ENCODE data around the gene COASY.
"Not testable (repeated sequence)": the region's sequence is repeated elsewhere in the genome, so short reads cannot be mapped to it uniquely, and the experiment has no call there.

COASY gene

GRCh38 chr17:42536048-42536371, 25.9 kb upstream of the COASY start, which contains the start of gene NAGLU:
NAGLU (plus strand) TSS chr17:42536241; CDS start chr17:42536273, 32 bp downstream.
- H3K36me3 ChIP-seq (ENCODE audit: control insufficient read depth, low read depth, low read length), result peaks cover 6% of the 10 kb centered on the region
- peak within 1 kb of the TSS; percentile 63 for H3K9ac ChIP-seq (ENCODE audit: low read length)
- H3K4me3 ChIP-seq (ENCODE audit: low read length), result peak within 1 kb of the TSS; percentile 85
- H3K27me3 ChIP-seq (ENCODE audit: control insufficient read depth, insufficient read depth, low read length), result peaks cover 16% of the 10 kb centered on the region
- H3K9me3 ChIP-seq (ENCODE audit: control insufficient read depth, low read depth, low read length), result no peaks in the 10 kb centered on the region
- H3K4me1 ChIP-seq (ENCODE audit: control insufficient read depth, low read depth, low read length), result peaks cover 16% of the 10 kb centered on the region
- peak within 1 kb of the TSS; percentile 53 for H3K27ac ChIP-seq (ENCODE audit: low read length)

DNA sequence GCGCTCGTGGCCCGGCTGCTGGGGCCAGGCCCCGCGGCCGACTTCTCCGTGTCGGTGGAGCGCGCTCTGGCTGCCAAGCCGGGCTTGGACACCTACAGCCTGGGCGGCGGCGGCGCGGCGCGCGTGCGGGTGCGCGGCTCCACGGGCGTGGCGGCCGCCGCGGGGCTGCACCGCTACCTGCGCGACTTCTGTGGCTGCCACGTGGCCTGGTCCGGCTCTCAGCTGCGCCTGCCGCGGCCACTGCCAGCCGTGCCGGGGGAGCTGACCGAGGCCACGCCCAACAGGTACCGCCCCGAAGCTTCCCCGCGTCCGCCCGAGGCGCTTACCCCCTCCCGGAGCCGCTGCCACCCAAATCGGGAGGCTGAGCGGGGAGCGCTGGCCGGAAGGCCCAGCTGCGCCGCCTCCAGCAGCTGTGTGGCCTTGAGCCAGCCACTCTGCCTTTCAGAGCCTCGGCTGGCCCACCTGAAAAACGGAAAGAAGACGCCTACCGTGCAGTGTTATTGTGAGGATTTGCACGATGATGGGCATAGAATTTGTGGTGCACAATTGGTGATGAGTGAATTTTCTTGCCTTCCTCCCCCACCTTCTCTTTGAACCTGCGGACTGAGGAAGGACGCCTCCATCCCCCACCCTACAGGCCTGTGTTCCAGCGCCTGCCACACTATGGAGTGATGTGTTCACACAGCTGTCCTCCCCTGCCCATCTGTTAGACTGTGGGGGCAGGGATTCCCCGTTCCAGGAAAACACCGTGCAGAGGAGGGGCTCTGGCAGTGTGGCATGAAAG, 25.4 kb upstream of the COASY start:
- peak overlapping the region; percentile 53 for H3K27ac ChIP-seq (ENCODE audit: low read length)
- H3K27me3 ChIP-seq (ENCODE audit: control insufficient read depth, insufficient read depth, low read length), result peaks cover 11% of the 10 kb centered on the region
- H3K9me3 ChIP-seq (ENCODE audit: control insufficient read depth, low read depth, low read length), result no peaks in the 10 kb centered on the region
- peak overlapping the region; percentile 63 for H3K9ac ChIP-seq (ENCODE audit: low read length)
- peaks cover 6% of the 10 kb centered on the region for H3K36me3 ChIP-seq (ENCODE audit: control insufficient read depth, low read depth, low read length)
- H3K4me3 ChIP-seq (ENCODE audit: low read length), result peak overlapping the region; percentile 85
- H3K4me1 ChIP-seq (ENCODE audit: control insufficient read depth, low read depth, low read length), result peaks cover 16% of the 10 kb centered on the region

GRCh38 chr17:42537156-42537805, 24.7 kb upstream of the COASY start:
- H3K27me3 ChIP-seq (ENCODE audit: control insufficient read depth, insufficient read depth, low read length), result peaks cover 8% of the 10 kb centered on the region
- peak overlapping the region; percentile 85 for H3K4me3 ChIP-seq (ENCODE audit: low read length)
- no peaks in the 10 kb centered on the region for H3K9me3 ChIP-seq (ENCODE audit: control insufficient read depth, low read depth, low read length)
- H3K36me3 ChIP-seq (ENCODE audit: control insufficient read depth, low read depth, low read length), result peaks cover 6% of the 10 kb centered on the region
- peaks cover 16% of the 10 kb centered on the region for H3K4me1 ChIP-seq (ENCODE audit: control insufficient read depth, low read depth, low read length)
- peak overlapping the region; percentile 63 for H3K9ac ChIP-seq (ENCODE audit: low read length)
- H3K27ac ChIP-seq (ENCODE audit: low read length), result no peak overlapping the region

GRCh38 chr17:42537826-42538451, 24.0 kb upstream of the COASY start:
- no peaks in the 10 kb centered on the region for H3K9me3 ChIP-seq (ENCODE audit: control insufficient read depth, low read depth, low read length)

GRCh38 chr17:42538482-42538881, 23.5 kb upstream of the COASY start:
- H3K9ac ChIP-seq (ENCODE audit: low read length), result no peak overlapping the region
- peaks cover 3% of the 10 kb centered on the region for H3K27me3 ChIP-seq (ENCODE audit: control insufficient read depth, insufficient read depth, low read length)
- no peak overlapping the region for H3K27ac ChIP-seq (ENCODE audit: low read length)
- no peak overlapping the region for H3K4me3 ChIP-seq (ENCODE audit: low read length)
- H3K9me3 ChIP-seq (ENCODE audit: control insufficient read depth, low read depth, low read length), result no peaks in the 10 kb centered on the region
- H3K36me3 ChIP-seq (ENCODE audit: control insufficient read depth, low read depth, low read length), result peaks cover 6% of the 10 kb centered on the region
- H3K4me1 ChIP-seq (ENCODE audit: control insufficient read depth, low read depth, low read length), result peaks cover 16% of the 10 kb centered on the region

More at GRCh38 chr17:42537826-42538451, 24.0 kb upstream of the COASY start:
- H3K27ac ChIP-seq (ENCODE audit: low read length), result no peak overlapping the region
- peaks cover 8% of the 10 kb centered on the region for H3K27me3 ChIP-seq (ENCODE audit: control insufficient read depth, insufficient read depth, low read length)
- H3K36me3 ChIP-seq (ENCODE audit: control insufficient read depth, low read depth, low read length), result peaks cover 6% of the 10 kb centered on the region
- H3K9ac ChIP-seq (ENCODE audit: low read length), result no peak overlapping the region
- H3K4me3 ChIP-seq (ENCODE audit: low read length), result no peak overlapping the region
- H3K4me1 ChIP-seq (ENCODE audit: control insufficient read depth, low read depth, low read length), result peaks cover 16% of the 10 kb centered on the region

DNA sequence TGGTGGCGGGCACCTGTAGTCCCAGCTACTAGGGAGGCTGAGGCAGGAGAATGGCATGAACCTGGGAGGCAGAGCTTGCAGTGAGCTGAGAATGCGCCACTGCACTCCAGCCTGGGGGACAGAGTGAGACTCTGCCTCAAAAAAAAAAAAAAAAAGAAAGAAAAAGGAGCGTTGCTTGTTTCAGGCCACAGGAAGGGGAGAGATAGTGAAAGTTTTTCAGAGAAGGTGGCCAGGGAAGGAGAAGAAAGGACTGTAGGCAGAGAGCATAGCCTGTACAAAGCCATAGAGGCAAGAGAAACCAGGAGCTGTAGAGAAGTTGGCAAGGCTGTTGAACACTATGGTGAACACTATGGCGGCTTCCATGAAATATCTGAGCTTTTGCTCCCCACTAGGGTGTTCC, 21.4 kb upstream of the COASY start:
- not testable (repeated sequence) for H3K9ac ChIP-seq (ENCODE audit: low read length); H3K4me3 ChIP-seq (ENCODE audit: low read length); H3K27ac ChIP-seq (ENCODE audit: low read length); H3K9me3 ChIP-seq (ENCODE audit: control insufficient read depth, low read depth, low read length); H3K27me3 ChIP-seq (ENCODE audit: control insufficient read depth, insufficient read depth, low read length); H3K36me3 ChIP-seq (ENCODE audit: control insufficient read depth, low read depth, low read length)
- peaks cover 11% of the 10 kb centered on the region for H3K4me1 ChIP-seq (ENCODE audit: control insufficient read depth, low read depth, low read length)

- Histone ChIP-seq H3K4me3 (ENCODE audit: low read length) (no peak overlapping the region), H3K36me3 (ENCODE audit: control insufficient read depth, low read depth, low read length) (peaks cover 6% of the 10 kb centered on the region), H3K27me3 (ENCODE audit: control insufficient read depth, insufficient read depth, low read length) (no peaks in the 10 kb centered on the region), H3K9me3 (ENCODE audit: control insufficient read depth, low read depth, low read length) (no peaks in the 10 kb centered on the region), H3K9ac (ENCODE audit: low read length) (no peak overlapping the region), H3K27ac (ENCODE audit: low read length) (no peak overlapping the region), H3K4me1 (ENCODE audit: control insufficient read depth, low read depth, low read length) (peaks cover 8% of the 10 kb centered on the region)
Measured at GRCh38 chr17:42541041-42541833, 20.7 kb upstream of the COASY start.

DNA sequence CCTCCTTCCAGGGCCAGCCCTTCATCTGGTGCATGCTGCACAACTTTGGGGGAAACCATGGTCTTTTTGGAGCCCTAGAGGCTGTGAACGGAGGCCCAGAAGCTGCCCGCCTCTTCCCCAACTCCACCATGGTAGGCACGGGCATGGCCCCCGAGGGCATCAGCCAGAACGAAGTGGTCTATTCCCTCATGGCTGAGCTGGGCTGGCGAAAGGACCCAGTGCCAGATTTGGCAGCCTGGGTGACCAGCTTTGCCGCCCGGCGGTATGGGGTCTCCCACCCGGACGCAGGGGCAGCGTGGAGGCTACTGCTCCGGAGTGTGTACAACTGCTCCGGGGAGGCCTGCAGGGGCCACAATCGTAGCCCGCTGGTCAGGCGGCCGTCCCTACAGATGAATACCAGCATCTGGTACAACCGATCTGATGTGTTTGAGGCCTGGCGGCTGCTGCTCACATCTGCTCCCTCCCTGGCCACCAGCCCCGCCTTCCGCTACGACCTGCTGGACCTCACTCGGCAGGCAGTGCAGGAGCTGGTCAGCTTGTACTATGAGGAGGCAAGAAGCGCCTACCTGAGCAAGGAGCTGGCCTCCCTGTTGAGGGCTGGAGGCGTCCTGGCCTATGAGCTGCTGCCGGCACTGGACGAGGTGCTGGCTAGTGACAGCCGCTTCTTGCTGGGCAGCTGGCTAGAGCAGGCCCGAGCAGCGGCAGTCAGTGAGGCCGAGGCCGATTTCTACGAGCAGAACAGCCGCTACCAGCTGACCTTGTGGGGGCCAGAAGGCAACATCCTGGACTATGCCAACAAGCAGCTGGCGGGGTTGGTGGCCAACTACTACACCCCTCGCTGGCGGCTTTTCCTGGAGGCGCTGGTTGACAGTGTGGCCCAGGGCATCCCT, 18.5 kb upstream of the COASY start:
- no peaks in the 10 kb centered on the region for H3K27me3 ChIP-seq (ENCODE audit: control insufficient read depth, insufficient read depth, low read length)
- H3K4me3 ChIP-seq (ENCODE audit: low read length), result no peak overlapping the region
- no peaks in the 10 kb centered on the region for H3K9me3 ChIP-seq (ENCODE audit: control insufficient read depth, low read depth, low read length)
- no peaks in the 10 kb centered on the region for H3K4me1 ChIP-seq (ENCODE audit: control insufficient read depth, low read depth, low read length)
- no peak overlapping the region for H3K27ac ChIP-seq (ENCODE audit: low read length)
- H3K36me3 ChIP-seq (ENCODE audit: control insufficient read depth, low read depth, low read length), result peaks cover 6% of the 10 kb centered on the region
- H3K9ac ChIP-seq (ENCODE audit: low read length), result no peak overlapping the region

GRCh38 chr17:42544874-42545283, 17.1 kb upstream of the COASY start:
- no peak overlapping the region for H3K4me3 ChIP-seq (ENCODE audit: low read length)
- H3K36me3 ChIP-seq (ENCODE audit: control insufficient read depth, low read depth, low read length), result no peaks in the 10 kb centered on the region
- no peak overlapping the region for H3K27ac ChIP-seq (ENCODE audit: low read length)
- H3K4me1 ChIP-seq (ENCODE audit: control insufficient read depth, low read depth, low read length), result no peaks in the 10 kb centered on the region
- peaks cover 8% of the 10 kb centered on the region for H3K27me3 ChIP-seq (ENCODE audit: control insufficient read depth, insufficient read depth, low read length)
- no peak overlapping the region for H3K9ac ChIP-seq (ENCODE audit: low read length)
- H3K9me3 ChIP-seq (ENCODE audit: control insufficient read depth, low read depth, low read length), result no peaks in the 10 kb centered on the region

DNA sequence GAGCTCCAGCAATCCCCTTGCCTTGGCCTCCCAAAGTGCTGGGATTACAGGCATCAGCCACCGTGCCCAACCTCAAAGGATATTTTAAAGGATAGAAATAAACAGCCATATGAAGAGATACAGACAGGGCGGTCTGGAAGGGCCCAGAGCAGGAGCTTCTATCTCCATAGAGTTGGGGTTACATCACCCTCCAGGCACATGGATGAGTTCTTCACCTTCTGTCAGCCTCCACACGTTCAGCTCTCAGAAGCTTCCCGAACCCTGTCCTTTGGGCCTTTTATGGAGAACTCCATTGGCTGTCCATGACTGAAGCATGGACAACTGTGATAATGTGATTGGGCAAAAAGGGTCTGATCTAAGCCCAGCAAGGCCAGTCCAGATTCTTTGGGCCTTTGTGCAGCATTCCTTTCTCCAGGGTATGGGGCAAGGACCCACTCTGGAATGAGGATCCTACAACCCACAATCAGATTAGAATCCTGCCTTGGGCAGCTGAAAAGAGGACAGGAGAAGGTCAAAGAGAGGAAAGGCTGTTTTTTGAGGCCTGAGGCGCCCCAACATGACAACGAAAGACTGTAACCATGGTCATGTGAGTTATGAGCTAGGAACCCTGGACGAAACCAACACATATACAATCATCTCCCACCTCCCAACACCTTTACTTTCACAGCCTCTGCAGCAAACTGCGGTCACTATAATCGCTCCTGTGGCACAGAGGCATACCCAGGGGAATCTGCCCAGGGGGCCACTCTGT, 16.0 kb upstream of the COASY start:
- not testable (repeated sequence) for H3K27ac ChIP-seq (ENCODE audit: low read length); H3K36me3 ChIP-seq (ENCODE audit: control insufficient read depth, low read depth, low read length); H3K4me1 ChIP-seq (ENCODE audit: control insufficient read depth, low read depth, low read length); H3K27me3 ChIP-seq (ENCODE audit: control insufficient read depth, insufficient read depth, low read length); H3K4me3 ChIP-seq (ENCODE audit: low read length); H3K9ac ChIP-seq (ENCODE audit: low read length); H3K9me3 ChIP-seq (ENCODE audit: control insufficient read depth, low read depth, low read length)
